ENCODE results near the gene KDSR. TPM values are rescaled to one million over a fixed set of nuclear protein-coding genes. Genes with fewer than 3 reads are reported as not detected.
A peak's percentile ranks its signal among the peaks of the same experiment; 100 is the strongest.

The KDSR gene
- total and polyA plus RNA-seq, 10 donors = 5.7 to 42.2 (median 32.6) TPM

DNA sequence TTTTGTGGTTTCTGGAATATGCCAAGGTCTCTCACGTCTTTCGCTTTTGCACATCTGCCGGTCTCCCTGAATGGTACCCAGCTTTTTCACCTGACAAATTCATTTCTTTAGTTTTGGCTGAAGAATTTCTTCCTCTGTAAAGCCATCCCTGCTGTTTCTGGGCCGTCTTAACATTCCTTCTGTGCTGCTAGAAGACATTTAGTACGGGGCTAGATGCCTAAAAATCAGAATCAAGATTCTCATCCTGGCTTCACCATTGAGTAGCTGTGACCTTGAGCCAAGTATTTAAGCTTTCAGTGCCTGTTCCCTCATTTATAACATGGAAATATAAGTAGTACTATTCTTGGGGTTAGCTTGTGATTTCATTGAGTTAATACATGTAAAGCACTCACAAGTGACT, 41.0 kb downstream of the KDSR start:
- intact Hi-C loops (cut with DNase I; ENCODE audit: low total_unique reads) = no loop called here
- H3K27ac ChIP-seq = no peak overlapping the region
- no peaks in the 10 kb centered on the region for H3K9me3 ChIP-seq
- H3K4me1 ChIP-seq = peaks cover 6 to 24% (median 19%) of the 10 kb centered on the region in 6 donors
- DNase-seq = no peak
- no peaks in the 10 kb centered on the region for H3K27me3 ChIP-seq (replicated peaks in 1 of 7)
- no peak overlapping the region for H3K4me3 ChIP-seq
- TF ChIP-seq, protein P1, sequence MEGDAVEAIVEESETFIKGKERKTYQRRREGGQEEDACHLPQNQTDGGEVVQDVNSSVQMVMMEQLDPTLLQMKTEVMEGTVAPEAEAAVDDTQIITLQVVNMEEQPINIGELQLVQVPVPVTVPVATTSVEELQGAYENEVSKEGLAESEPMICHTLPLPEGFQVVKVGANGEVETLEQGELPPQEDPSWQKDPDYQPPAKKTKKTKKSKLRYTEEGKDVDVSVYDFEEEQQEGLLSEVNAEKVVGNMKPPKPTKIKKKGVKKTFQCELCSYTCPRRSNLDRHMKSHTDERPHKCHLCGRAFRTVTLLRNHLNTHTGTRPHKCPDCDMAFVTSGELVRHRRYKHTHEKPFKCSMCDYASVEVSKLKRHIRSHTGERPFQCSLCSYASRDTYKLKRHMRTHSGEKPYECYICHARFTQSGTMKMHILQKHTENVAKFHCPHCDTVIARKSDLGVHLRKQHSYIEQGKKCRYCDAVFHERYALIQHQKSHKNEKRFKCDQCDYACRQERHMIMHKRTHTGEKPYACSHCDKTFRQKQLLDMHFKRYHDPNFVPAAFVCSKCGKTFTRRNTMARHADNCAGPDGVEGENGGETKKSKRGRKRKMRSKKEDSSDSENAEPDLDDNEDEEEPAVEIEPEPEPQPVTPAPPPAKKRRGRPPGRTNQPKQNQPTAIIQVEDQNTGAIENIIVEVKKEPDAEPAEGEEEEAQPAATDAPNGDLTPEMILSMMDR (IDR thresholded peaks at IDR 0.05 in 8 of 11, conservative IDR thresholded peaks at IDR 0.05 in 3 of 11) = no peak
- no peak for TF ChIP-seq POLR2A (IDR thresholded peaks at IDR 0.05)
- no peak for TF ChIP-seq POLR2AphosphoS5 (IDR thresholded peaks at IDR 0.05)
- peaks cover 0 to 18% (median 6%) of the 10 kb centered on the region in 6 donors for H3K36me3 ChIP-seq
- 86 to 94% (median 88%) methylated on average over 5 of the region's 5 CpGs for WGBS, 5 donors

DNA sequence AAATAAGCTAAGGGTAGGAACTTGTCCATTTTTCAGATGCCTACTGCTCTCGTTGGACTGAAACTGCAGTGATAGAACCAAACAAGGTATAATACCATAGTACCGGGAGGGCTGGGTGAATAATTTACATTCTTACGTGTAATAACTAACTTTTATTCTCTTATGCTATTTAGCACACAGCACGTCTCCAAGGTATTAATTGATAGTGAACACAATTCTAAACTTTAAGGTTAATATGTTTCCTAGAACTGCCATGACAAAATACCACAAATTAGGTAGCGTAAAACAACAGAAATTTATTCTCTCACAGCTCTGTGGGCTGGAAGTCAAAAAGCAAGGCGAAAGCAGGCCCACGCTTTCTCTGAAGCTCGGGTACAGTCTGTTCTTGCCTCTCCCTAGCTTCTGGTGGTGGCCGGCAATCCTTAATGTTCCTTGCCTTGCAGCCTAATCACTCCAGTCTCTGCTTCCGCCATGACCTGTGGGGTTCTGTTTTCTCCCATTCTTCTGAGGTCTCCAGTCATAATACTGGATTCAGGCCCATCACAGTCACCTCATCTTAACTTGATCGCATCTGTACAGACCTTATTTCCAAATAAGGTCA, 41.8 kb downstream of the KDSR start:
- intact Hi-C loops (cut with DNase I; ENCODE audit: low total_unique reads) = no loop called here
- no peak for DNase-seq
- H3K4me3 ChIP-seq = no peak overlapping the region
- TF ChIP-seq, protein P1 (IDR thresholded peaks at IDR 0.05 in 8 of 11, conservative IDR thresholded peaks at IDR 0.05 in 3 of 11) = no peak
- TF ChIP-seq POLR2AphosphoS5 (IDR thresholded peaks at IDR 0.05) (no peak), POLR2A (IDR thresholded peaks at IDR 0.05) (no peak)
- no peaks in the 10 kb centered on the region for H3K9me3 ChIP-seq
- no peaks in the 10 kb centered on the region for H3K27me3 ChIP-seq (replicated peaks in 1 of 7)
- H3K4me1 ChIP-seq = peaks cover 10 to 30% (median 23%) of the 10 kb centered on the region in 6 donors
- peaks cover 0 to 10% (median 0%) of the 10 kb centered on the region in 6 donors for H3K36me3 ChIP-seq
- no peak overlapping the region for H3K27ac ChIP-seq
- 89 to 93% (median 92%) methylated on average over 11 of the region's 11 CpGs for WGBS, 5 donors

DNA sequence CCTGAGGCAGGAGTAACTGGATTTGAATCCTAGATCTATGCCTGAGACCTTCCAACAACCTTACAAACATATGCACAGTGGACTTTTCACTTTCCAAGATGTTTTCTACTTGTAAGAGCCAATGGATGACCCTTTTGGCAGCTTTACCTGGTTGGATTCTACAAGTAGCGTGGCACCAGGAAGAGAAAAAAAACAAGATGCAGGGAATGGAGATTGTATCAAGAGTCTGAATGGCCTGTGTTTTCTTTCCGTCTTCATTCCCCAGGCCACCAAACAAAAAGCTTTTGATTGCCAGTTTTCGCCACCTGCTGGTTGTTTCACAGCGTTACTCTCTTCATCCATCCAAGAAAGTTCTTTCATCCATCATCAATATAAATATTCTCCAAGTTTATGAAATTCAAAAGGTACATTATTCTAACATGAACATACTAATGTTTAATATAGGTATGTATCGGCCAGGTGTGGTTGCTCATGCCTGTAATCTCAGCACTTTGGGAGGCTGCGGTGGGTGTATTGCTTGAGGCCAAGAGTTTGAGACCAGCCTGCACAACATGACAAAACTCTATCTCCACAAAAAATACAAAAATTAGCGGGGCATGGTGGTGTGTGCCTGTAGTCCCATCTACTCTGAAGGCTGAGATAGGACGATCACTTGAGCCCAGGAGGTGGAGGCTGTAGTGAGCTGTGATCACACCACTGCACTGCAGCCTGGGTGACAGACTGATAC, 43.9 kb downstream of the KDSR start:
- DNase-seq = no peak
- H3K9me3 ChIP-seq = no peaks in the 10 kb centered on the region
- H3K4me1 ChIP-seq = peaks cover 10 to 42% (median 30%) of the 10 kb centered on the region in 6 donors
- TF ChIP-seq POLR2A (IDR thresholded peaks at IDR 0.05) = no peak
- TF ChIP-seq, protein P1 (IDR thresholded peaks at IDR 0.05 in 8 of 11, conservative IDR thresholded peaks at IDR 0.05 in 3 of 11) = peak; percentile 47 to 92 (median 83)
- intact Hi-C loops (cut with DNase I; ENCODE audit: low total_unique reads) = loop anchor here (5.0 kb wide), 2 partner anchors 191 to 306 kb away; no protein-coding TSS in a partner anchor
- peaks cover 0 to 4% (median 0%) of the 10 kb centered on the region in 7 donors for H3K27me3 ChIP-seq (replicated peaks in 1 of 7)
- WGBS, 5 donors = 30 to 39% (median 34%) methylated on average over 8 of the region's 8 CpGs
- peak overlapping the region in 5 of 8 donors; percentile 23 to 92 (median 39) for H3K27ac ChIP-seq
- H3K4me3 ChIP-seq = no peak overlapping the region
- no peaks in the 10 kb centered on the region for H3K36me3 ChIP-seq

DNA sequence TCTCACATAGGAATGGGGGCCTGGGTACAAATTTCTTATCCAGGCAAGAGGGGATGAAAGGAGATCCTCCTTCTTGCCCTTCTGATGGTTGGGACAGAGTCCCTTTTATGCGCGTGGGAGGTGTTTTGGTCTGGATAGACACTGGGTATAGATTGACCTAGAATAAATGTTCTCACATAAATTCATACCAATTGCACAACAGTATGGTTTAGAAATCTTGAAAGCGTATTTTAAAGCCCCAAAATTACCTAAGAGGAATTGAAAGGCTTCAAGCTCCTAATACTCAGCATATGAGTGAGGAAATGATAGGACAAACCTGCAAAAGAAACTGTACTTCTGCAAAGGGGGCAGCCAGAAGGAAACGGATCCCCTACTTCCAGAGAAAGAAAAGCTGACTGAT, 44.8 kb downstream of the KDSR start:
- peak overlapping the region in 5 of 8 donors; percentile 23 to 92 (median 39) for H3K27ac ChIP-seq
- H3K36me3 ChIP-seq = no peaks in the 10 kb centered on the region
- intact Hi-C loops (cut with DNase I; ENCODE audit: low total_unique reads) = loop anchor here (5.0 kb wide), 2 partner anchors 190 to 305 kb away; no protein-coding TSS in a partner anchor
- H3K4me1 ChIP-seq = peaks cover 10 to 51% (median 38%) of the 10 kb centered on the region in 6 donors
- H3K9me3 ChIP-seq = no peaks in the 10 kb centered on the region
- peaks cover 0 to 4% (median 0%) of the 10 kb centered on the region in 7 donors for H3K27me3 ChIP-seq (replicated peaks in 1 of 7)
- no peak for DNase-seq
- WGBS, 5 donors = 41 to 69% (median 58%) methylated on average over 4 of the region's 4 CpGs
- H3K4me3 ChIP-seq = no peak overlapping the region
- TF ChIP-seq POLR2AphosphoS5 (IDR thresholded peaks at IDR 0.05) = no peak
